ENCODE measurements around the gene ALDOA.

GRCh38 chr16:30094541-30095165 is 29.1 kb downstream of the ALDOA start:
- TF ChIP-seq CTCF (IDR thresholded peaks at IDR 0.05; ENCODE audit: low read depth, low read length, poor library complexity, severe bottlenecking) (no peak), EZH2phosphoT487 (IDR thresholded peaks at IDR 0.05; ENCODE audit: borderline replicate concordance, low read length) (no peak)

All from DOHH2 (cell line).